SK-N-SH (cell line): Measurements from ENCODE around the gene IZUMO4. TPM values are rescaled to one million over a fixed set of nuclear protein-coding genes. Genes with fewer than 3 reads are reported as not detected.
A peak's percentile ranks its signal among the peaks of the same experiment; 100 is the strongest.

Source experiments
- CTCF ChIA-PET: fragments of 300-600, 350-600 bp; formaldehyde crosslinking; extraction: SDS; loops from one replicate; lab custom pipeline; 2021; lab: Yijun Ruan, JAX
- POLR2A ChIA-PET: fragments of 350-600 bp; sonication (Branson Sonifier 250); formaldehyde crosslinking; extraction: SDS; loops from one replicate; lab custom pipeline; 2020; ENCODE audit warnings: antibody characterized with exemption, inconsistent platforms; lab: Yijun Ruan, JAX
- DNase-seq: peaks from one replicate; pipeline ENCODE4 v3.0.0; 2012
- H2AFZ ChIP-seq: fragments of 200-600 bp; sonication (generic); 2 replicates; pipeline ENCODE4 v1.8.1; 2016; ENCODE audit warnings: antibody characterized with exemption, mild to moderate bottlenecking, low read depth
- H3F3A ChIP-seq: fragments of 200-600 bp; sonication (generic); replicated peaks from 2 replicates; pipeline ENCODE3; 2016; ENCODE audit warnings: antibody characterized with exemption, mild to moderate bottlenecking; ENCODE audit not compliant: insufficient read depth
- H3K27ac ChIP-seq, 2 experiments: fragments of 200-500 bp in 1 of 2; fragments of 200-600 bp in 1 of 2; sonication (Bioruptor generic) in 1 of 2; sonication (generic), shearing (Covaris generic) in 1 of 2; 2 replicates each; pipeline versions ENCODE4 v1.5.1 to v1.6.1; 2014 to 2016; ENCODE audit warnings: low read depth in 2 of 2, inconsistent platforms in 1 of 2, low read length in 1 of 2, mild to moderate bottlenecking in 1 of 2, mixed read lengths in 1 of 2
- H3K27me3 ChIP-seq: fragments of 200-600 bp; sonication (generic), shearing (Covaris generic); 2 replicates; pipeline ENCODE4 v1.6.1; 2016; ENCODE audit warnings: mixed run types; ENCODE audit not compliant: insufficient read depth
- H3K36me3 ChIP-seq, 2 experiments: fragments of 200-500 bp in 1 of 2; fragments of 200-600 bp in 1 of 2; sonication (Bioruptor generic) in 1 of 2; sonication (generic) in 1 of 2; replicated peaks in 1 of 2; 2 replicates each; pipeline versions ENCODE3 to v1.5.1; 2014 to 2016; ENCODE audit warnings: low read length in 1 of 2, mild to moderate bottlenecking in 1 of 2; ENCODE audit not compliant: insufficient read depth in 2 of 2, control insufficient read depth in 1 of 2
- H3K4me1 ChIP-seq, 2 experiments: fragments of 200-500 bp in 1 of 2; fragments of 200-600 bp in 1 of 2; sonication (Bioruptor generic) in 1 of 2; sonication (generic), shearing (Covaris generic) in 1 of 2; 2 replicates each; pipeline versions ENCODE4 v1.5.1 to v1.6.1; 2014 to 2016; ENCODE audit warnings: low read depth in 1 of 2, low read length in 1 of 2, mixed run types in 1 of 2; ENCODE audit not compliant: insufficient read depth in 2 of 2, control insufficient read depth in 1 of 2
- H3K4me2 ChIP-seq: fragments of 200-600 bp; sonication (generic), shearing (Covaris generic); 2 replicates; pipeline ENCODE4 v1.6.1; 2017; ENCODE audit warnings: mixed run types
- H3K4me3 ChIP-seq, 2 experiments: fragments of 200-500 bp in 1 of 2; fragments of 200-600 bp in 1 of 2; sonication (Bioruptor generic) in 1 of 2; sonication (generic), shearing (Covaris generic) in 1 of 2; 2 replicates each; pipeline versions ENCODE4 v1.5.1 to v1.8.1; 2014 to 2016; ENCODE audit warnings: low read depth in 2 of 2, inconsistent platforms in 1 of 2, low read length in 1 of 2, mild to moderate bottlenecking in 1 of 2, mixed read lengths in 1 of 2, moderate library complexity in 1 of 2
- H3K79me2 ChIP-seq: fragments of 200-600 bp; sonication (generic); 2 replicates; pipeline ENCODE4 v1.8.1; 2017; ENCODE audit warnings: mild to moderate bottlenecking; ENCODE audit not compliant: insufficient read depth
- H3K9ac ChIP-seq: fragments of 200-600 bp; sonication (generic); 2 replicates; pipeline ENCODE4 v1.6.1; 2017; ENCODE audit warnings: mixed run types
- H3K9me2 ChIP-seq: fragments of 200-600 bp; sonication (generic); 2 replicates; pipeline ENCODE4 v1.6.1; 2017; ENCODE audit warnings: mixed run types
- H3K9me3 ChIP-seq: fragments of 200-600 bp; sonication (generic); 2 replicates; pipeline ENCODE4 v1.6.1; 2017; ENCODE audit warnings: mixed run types, mild to moderate bottlenecking, moderate library complexity
- H4K20me1 ChIP-seq: fragments of 200-600 bp; sonication (generic); 2 replicates; pipeline ENCODE4 v1.6.1; 2017; ENCODE audit warnings: mild to moderate bottlenecking, mixed run types; ENCODE audit not compliant: insufficient read depth
- CHD2 ChIP-seq: fragments of 150-350 bp; IDR thresholded peaks from 2 replicates; pipeline ENCODE4 v1.6.1; 2018; ENCODE audit warnings: low read length; ENCODE audit not compliant: partially characterized antibody
- ELF1 ChIP-seq: IDR thresholded peaks from 2 replicates; pipeline ENCODE4 v1.4.0; 2012
- EZH2phosphoT487 ChIP-seq: fragments of 200-600 bp; sonication (generic); IDR thresholded peaks from 2 replicates; pipeline ENCODE4 v1.6.1; 2017; ENCODE audit warnings: low read depth, mixed run types, mild to moderate bottlenecking, antibody characterized with exemption, moderate library complexity, borderline replicate concordance
- GABPA ChIP-seq: IDR thresholded peaks from 2 replicates; pipeline ENCODE4 v1.4.0; 2012; ENCODE audit warnings: low read depth, mild to moderate bottlenecking
- JUND ChIP-seq: IDR thresholded peaks from 2 replicates; pipeline ENCODE4 v1.4.0; 2012
- MAX ChIP-seq: IDR thresholded peaks from 2 replicates; pipeline ENCODE4 v1.4.0; 2012; ENCODE audit warnings: low read depth
- MEF2A ChIP-seq: IDR thresholded peaks from 2 replicates; pipeline ENCODE4 v1.4.0; 2012; ENCODE audit warnings: low read depth, borderline replicate concordance
- MXI1 ChIP-seq: IDR thresholded peaks from 2 replicates; pipeline ENCODE4 v1.6.1; 2012; ENCODE audit warnings: mild to moderate bottlenecking, low read depth, low read length, improper control_type of control experiment
- RAD21 ChIP-seq: IDR thresholded peaks from 2 replicates; pipeline ENCODE4 v1.6.1; 2012; ENCODE audit warnings: mild to moderate bottlenecking, low read length
- SIN3A ChIP-seq: IDR thresholded peaks from 2 replicates; pipeline ENCODE4 v1.6.1; 2012; ENCODE audit warnings: low read depth, mild to moderate bottlenecking, low read length, moderate library complexity, borderline replicate concordance
- SMC3 ChIP-seq: IDR thresholded peaks from 2 replicates; pipeline ENCODE4 v1.6.1; 2012; ENCODE audit warnings: low read depth, low read length, improper control_type of control experiment
- TCF12 ChIP-seq: IDR thresholded peaks from 2 replicates; pipeline ENCODE4 v1.4.0; 2012
- TEAD4 ChIP-seq: IDR thresholded peaks from 2 replicates; pipeline ENCODE4 v1.4.0; 2012; ENCODE audit warnings: mild to moderate bottlenecking, borderline replicate concordance; ENCODE audit not compliant: insufficient read depth
- USF1 ChIP-seq: IDR thresholded peaks from 2 replicates; pipeline ENCODE4 v1.4.0; 2012; ENCODE audit warnings: low read depth, borderline replicate concordance
- YY1 ChIP-seq: IDR thresholded peaks from 2 replicates; pipeline ENCODE4 v1.4.0; 2012; ENCODE audit warnings: low read depth, mild to moderate bottlenecking
- ZBTB33 ChIP-seq: IDR thresholded peaks from 2 replicates; pipeline ENCODE4 v1.4.0; 2012; ENCODE audit warnings: low read depth, borderline replicate concordance
- WGBS: methylation state at CpG from one replicate; pipeline ENCODE4 v1.1.6; 2017; ENCODE audit warnings: low lambda C conversion rate; 5-methylcytosine and 5-hydroxymethylcytosine counted together
- polyA plus RNA-seq, 3 experiments: library from polyadenylated mRNA; depleted of rRNA; stranded (reverse); fragments of >200 nt; gene quantifications; 2 replicates each; pipeline ENCODE4 v1.2.3, GENCODE V29; 2012
- TF ChIP-seq, protein P1 (sequence below): fragments of 150-350 bp; IDR thresholded peaks from 2 replicates; pipeline ENCODE4 v1.6.1; 2016; ENCODE audit warnings: mild to moderate bottlenecking, low read depth, low read length
- TF ChIP-seq, protein P2 (sequence below): IDR thresholded peaks from 2 replicates; pipeline ENCODE4; 2012

Gene IZUMO4
- polyA plus RNA-seq, 1 of the 3 experiments (the other 2 are of a cell fraction): 4.6 TPM

DNA sequence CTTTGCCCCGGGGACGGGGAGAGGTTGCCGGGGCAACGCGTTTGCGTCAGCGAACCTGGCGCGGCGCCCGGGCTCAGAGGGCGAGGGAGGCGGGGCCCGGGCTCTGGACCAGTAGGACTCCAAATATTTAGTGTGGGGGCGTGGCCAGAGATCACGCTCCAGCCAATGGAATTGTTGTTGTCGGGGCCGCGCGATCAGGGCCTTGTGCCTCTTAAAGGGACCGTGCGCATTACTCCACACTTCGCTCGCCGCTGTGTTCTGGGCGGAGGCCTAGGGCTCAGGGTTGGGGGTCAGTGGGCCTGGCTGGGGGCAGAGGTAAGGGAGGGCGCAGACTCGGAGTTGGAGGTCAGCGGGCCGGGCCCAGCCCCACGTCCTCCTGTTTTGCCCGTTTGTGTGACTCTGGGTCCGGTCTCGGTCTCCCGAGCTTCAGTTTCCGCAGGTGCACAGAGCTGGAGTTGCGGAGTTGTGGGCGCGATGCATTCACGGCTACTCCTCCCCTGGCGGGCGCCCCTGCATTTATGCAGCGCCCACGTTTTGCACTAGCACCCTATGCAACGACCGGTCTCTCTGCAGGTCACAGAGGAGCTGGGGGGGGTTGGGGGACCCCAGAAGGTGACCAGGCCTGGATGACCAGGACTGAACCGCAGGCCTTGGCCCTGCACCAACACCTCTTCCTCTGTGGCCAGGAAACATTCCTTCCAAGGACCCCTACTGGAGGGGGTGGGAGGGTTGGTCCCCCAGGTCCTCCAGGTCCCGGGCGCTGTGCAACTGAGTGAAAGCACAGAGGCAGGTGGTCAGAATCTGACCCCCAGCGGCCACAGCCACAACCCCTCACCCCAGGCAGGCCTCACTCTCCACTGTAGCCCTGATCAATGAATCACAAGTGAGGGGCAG is 35.0 kb upstream of the IZUMO4 start (continued):
- TF ChIP-seq MAX: peak; percentile 84
- TF ChIP-seq ELF1: no peak
- TF ChIP-seq EZH2phosphoT487: no peak
- TF ChIP-seq CHD2: no peak
- no peak for TF ChIP-seq TEAD4
- TF ChIP-seq YY1: no peak
- TF ChIP-seq SIN3A: no peak
- no peak for TF ChIP-seq JUND
- TF ChIP-seq MXI1: peak; percentile 56
- no peak for TF ChIP-seq GABPA
- TF ChIP-seq ZBTB33: no peak

GRCh38 chr19:2062389-2062729 is 34.4 kb upstream of the IZUMO4 start:
- H3K9me3 ChIP-seq: no peaks in the 10 kb centered on the region
- ChIA-PET CTCF (interaction anchor here (0.6 to 2.0 kb wide), 4 partner anchors 7 to 132 kb away, joined by 3 to 9 read pairs (median 3); no protein-coding TSS in a partner anchor), POLR2A (interaction anchor here (3.1 kb wide), 1 partner anchor 11 kb away, joined by 13 read pairs; the partner anchor contains the start of gene MKNK2)
- H2AFZ ChIP-seq: peak overlapping the region; percentile 59
- H4K20me1 ChIP-seq: no peaks in the 10 kb centered on the region
- peak overlapping the region; percentile 92 for H3K9ac ChIP-seq
- peaks cover 25 to 40% of the 10 kb centered on the region in 2 experiments; a peak in 3 of 4 replicates for H3K4me1 ChIP-seq
- H3K36me3 ChIP-seq: no peaks in the 10 kb centered on the region
- H3K4me2 ChIP-seq: peak overlapping the region; percentile 97
- H3K9me2 ChIP-seq: no peaks in the 10 kb centered on the region
- no peaks in the 10 kb centered on the region for H3K27me3 ChIP-seq
- peak overlapping the region in 1 of 2 experiments; percentile 53; a peak in 2 of 4 replicates for H3K4me3 ChIP-seq
- no peak for TF ChIP-seq YY1
- no peak for TF ChIP-seq MEF2A
- TF ChIP-seq, protein P1, sequence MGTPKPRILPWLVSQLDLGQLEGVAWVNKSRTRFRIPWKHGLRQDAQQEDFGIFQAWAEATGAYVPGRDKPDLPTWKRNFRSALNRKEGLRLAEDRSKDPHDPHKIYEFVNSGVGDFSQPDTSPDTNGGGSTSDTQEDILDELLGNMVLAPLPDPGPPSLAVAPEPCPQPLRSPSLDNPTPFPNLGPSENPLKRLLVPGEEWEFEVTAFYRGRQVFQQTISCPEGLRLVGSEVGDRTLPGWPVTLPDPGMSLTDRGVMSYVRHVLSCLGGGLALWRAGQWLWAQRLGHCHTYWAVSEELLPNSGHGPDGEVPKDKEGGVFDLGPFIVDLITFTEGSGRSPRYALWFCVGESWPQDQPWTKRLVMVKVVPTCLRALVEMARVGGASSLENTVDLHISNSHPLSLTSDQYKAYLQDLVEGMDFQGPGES: no peak
- no peak for TF ChIP-seq USF1
- no peak for TF ChIP-seq SMC3
- no peak for TF ChIP-seq EZH2phosphoT487
- no peak for TF ChIP-seq ZBTB33
- no peak for TF ChIP-seq RAD21
- TF ChIP-seq GABPA: no peak
- TF ChIP-seq TCF12: no peak
- TF ChIP-seq, protein P2, sequence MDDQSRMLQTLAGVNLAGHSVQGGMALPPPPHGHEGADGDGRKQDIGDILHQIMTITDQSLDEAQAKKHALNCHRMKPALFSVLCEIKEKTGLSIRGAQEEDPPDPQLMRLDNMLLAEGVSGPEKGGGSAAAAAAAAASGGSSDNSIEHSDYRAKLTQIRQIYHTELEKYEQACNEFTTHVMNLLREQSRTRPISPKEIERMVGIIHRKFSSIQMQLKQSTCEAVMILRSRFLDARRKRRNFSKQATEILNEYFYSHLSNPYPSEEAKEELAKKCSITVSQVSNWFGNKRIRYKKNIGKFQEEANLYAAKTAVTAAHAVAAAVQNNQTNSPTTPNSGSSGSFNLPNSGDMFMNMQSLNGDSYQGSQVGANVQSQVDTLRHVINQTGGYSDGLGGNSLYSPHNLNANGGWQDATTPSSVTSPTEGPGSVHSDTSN: no peak
- peaks cover 11% of the 10 kb centered on the region for H3F3A ChIP-seq
- H3K79me2 ChIP-seq: no peaks in the 10 kb centered on the region; the same call in 1 of the 2 replicates
- peak overlapping the region; percentile 91 to 97; a peak in 3 of 4 replicates for H3K27ac ChIP-seq
- 73% methylated on average over 3 of the region's 10 CpGs for WGBS
- DNase-seq: no peak
